ENCODE data around the gene PAQR4. TPM values are rescaled to one million over a fixed set of nuclear protein-coding genes. Genes with fewer than 3 reads are reported as not detected.

The PAQR4 gene
- total and polyA plus RNA-seq, 12 donors = 3.7 to 17.9 (median 7.1) TPM

GRCh38 chr16:2949705-2950352 lies 19.3 kb upstream of the PAQR4 start:
- no peak for DNase-seq

DNA sequence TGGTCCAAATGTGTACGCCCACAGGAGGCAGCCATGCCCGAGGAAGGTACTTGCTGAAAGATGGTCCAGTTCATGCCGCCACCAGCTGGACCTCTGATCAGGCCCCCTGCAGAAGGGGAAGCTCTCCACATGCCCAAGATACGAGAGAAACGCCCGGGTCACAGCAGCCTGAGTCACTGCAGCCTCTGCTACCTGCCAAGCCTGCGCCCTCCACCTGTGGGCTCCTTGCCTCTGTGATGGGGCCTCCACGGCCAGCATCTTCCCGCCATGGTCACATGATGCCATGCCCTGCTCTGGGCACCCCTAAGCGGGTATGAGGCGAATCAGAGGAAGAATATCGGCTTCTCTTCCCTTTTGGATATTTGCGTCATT lies 18.8 kb upstream of the PAQR4 start:
- Histone ChIP-seq H3K27me3 (peaks cover 7 to 16% (median 8%) of the 10 kb centered on the region in 7 donors), H3K27ac (no peak overlapping the region), H3K9me3 (no peaks in the 10 kb centered on the region), H3K4me1 (no peaks in the 10 kb centered on the region), H3K36me3 (peaks cover 0 to 43% (median 13%) of the 10 kb centered on the region in 9 donors), H3K4me3 (no peak overlapping the region)
- TF ChIP-seq CTCF (IDR thresholded peaks at IDR 0.05) = no peak
- WGBS, 2 donors = 95 to 98% methylated on average over 13 of the region's 13 CpGs
- intact Hi-C loops (cut with DNase I) = no loop called here
- ATAC-seq (peak in 1 of 8 donors; percentile 40), DNase-seq (no peak)

More at GRCh38 chr16:2949705-2950352, 19.3 kb upstream of the PAQR4 start:
- intact Hi-C loops (cut with DNase I) = no loop called here
- H3K4me1 ChIP-seq = no peaks in the 10 kb centered on the region
- H3K4me3 ChIP-seq = no peak overlapping the region
- no peak overlapping the region for H3K27ac ChIP-seq
- H3K27me3 ChIP-seq = peaks cover 2 to 11% (median 4%) of the 10 kb centered on the region in 7 donors
- no peak for TF ChIP-seq CTCF (IDR thresholded peaks at IDR 0.05)
- 92 to 95% methylated on average over 19 of the region's 19 CpGs for WGBS, 2 donors
- H3K9me3 ChIP-seq = no peaks in the 10 kb centered on the region
- ATAC-seq = peak in 3 of 8 donors; percentile 6 to 20 (median 13)
- H3K36me3 ChIP-seq = peaks cover 0 to 48% (median 13%) of the 10 kb centered on the region in 9 donors

- H3K36me3 ChIP-seq = peaks cover 0 to 38% (median 13%) of the 10 kb centered on the region in 9 donors
- no peak overlapping the region for H3K27ac ChIP-seq
- intact Hi-C loops (cut with DNase I) = no loop called here
- peaks cover 0 to 4% (median 0%) of the 10 kb centered on the region in 9 donors for H3K4me1 ChIP-seq
- peaks cover 12 to 20% (median 12%) of the 10 kb centered on the region in 7 donors for H3K27me3 ChIP-seq
- TF ChIP-seq CTCF (IDR thresholded peaks at IDR 0.05) = no peak
- no peak overlapping the region for H3K4me3 ChIP-seq
- no peaks in the 10 kb centered on the region for H3K9me3 ChIP-seq
- DNase-seq (no peak), ATAC-seq (no peak)
- 88 to 93% methylated on average over 16 of the region's 16 CpGs for WGBS, 2 donors
These were observed 18.4 kb upstream of the PAQR4 start for GRCh38 chr16:2950773-2951172.

GRCh38 chr16:2952679-2953078 lies 16.5 kb upstream of the PAQR4 start:
- WGBS, 2 donors = 64 to 70% methylated on average over 11 of the region's 11 CpGs
- H3K36me3 ChIP-seq = peaks cover 0 to 28% (median 13%) of the 10 kb centered on the region in 9 donors
- peak in 1 of 8 donors; percentile 45 for ATAC-seq
- intact Hi-C loops (cut with DNase I) = no loop called here
- no peak overlapping the region for H3K27ac ChIP-seq
- H3K27me3 ChIP-seq = peaks cover 12 to 39% (median 30%) of the 10 kb centered on the region in 7 donors
- H3K9me3 ChIP-seq = no peaks in the 10 kb centered on the region
- DNase-seq = no peak
- no peak for TF ChIP-seq CTCF (IDR thresholded peaks at IDR 0.05)
- no peak overlapping the region for H3K4me3 ChIP-seq
- peaks cover 0 to 9% (median 0%) of the 10 kb centered on the region in 9 donors for H3K4me1 ChIP-seq
